GM13976 (cell line): ENCODE measurements around the gene MBP.

Experiments
- DNase-seq: peaks from one replicate; pipeline ENCODE4 v3.0.0; 2012; ENCODE audit warnings: low spot score
- CTCF ChIP-seq: IDR thresholded peaks from 2 replicates; pipeline ENCODE4 v1.5.1; 2012; ENCODE audit warnings: borderline replicate concordance, mild to moderate bottlenecking; ENCODE audit not compliant: insufficient read depth; ENCODE audit errors: extremely low read depth, missing control alignments, control extremely low read depth
- in situ Hi-C: fragments of 300-500 bp; cut with MboI; formaldehyde crosslinking; loops from one replicate; pipeline ENCODE4 v1.12.0; 2022; ENCODE audit warnings: low sequenced_read_pairs, mixed read lengths, inconsistent platforms; ENCODE audit not compliant: unreplicated experiment

MBP gene

GRCh38 chr18:77161961-77162360, 29.4 kb upstream of the MBP start:
- in situ Hi-C loops: no loop called here
- DNase-seq: no peak
- no peak for TF ChIP-seq CTCF

- TF ChIP-seq CTCF: no peak
- DNase-seq: no peak
- in situ Hi-C loops: no loop called here
Observed at GRCh38 chr18:77161383-77161782, 28.8 kb upstream of the MBP start.

- no peak for DNase-seq
- TF ChIP-seq CTCF: no peak
- in situ Hi-C loops: no loop called here
Observed at GRCh38 chr18:77160515-77160914, 27.9 kb upstream of the MBP start.

GRCh38 chr18:77157312-77157711, 24.7 kb upstream of the MBP start:
- TF ChIP-seq CTCF: no peak
- no peak for DNase-seq
- in situ Hi-C loops: no loop called here

GRCh38 chr18:77155031-77155430, 22.4 kb upstream of the MBP start:
- DNase-seq: no peak
- in situ Hi-C loops: no loop called here
- TF ChIP-seq CTCF: no peak

- in situ Hi-C loops: no loop called here
- DNase-seq: no peak
- TF ChIP-seq CTCF: no peak
Observed at GRCh38 chr18:77153404-77153803, 20.8 kb upstream of the MBP start.
